K562 (cell line): ENCODE measurements around the gene MAPT. TPM values are rescaled to one million over a fixed set of nuclear protein-coding genes. Genes with fewer than 3 reads are reported as not detected.
"Not testable (repeated sequence)": the region's sequence is repeated elsewhere in the genome, so short reads cannot be mapped to it uniquely, and the experiment has no call there.

Source experiments
- ATAC-seq: fragments of 200-7000 bp; cut with Tn5 transposase; 3 replicates; pipeline ENCODE4 v1.9.1; 2020; ENCODE audit warnings: moderate library complexity
- BruUV-seq: library from RNA; stranded (reverse); fragments of 400-500 nt; replicated peaks from 2 replicates; lab custom pipeline; 2021; lab: Mats Ljungman, UMichigan
- CTCF ChIA-PET: fragments of 300-600 bp; formaldehyde crosslinking; extraction: SDS; loops from one replicate; lab custom pipeline; 2021; ENCODE audit warnings: low intra/inter-chr PET ratio; lab: Yijun Ruan, JAX
- POLR2A ChIA-PET: fragments of 300-600, 350-650 bp; sonication (Branson Sonifier 250); formaldehyde crosslinking; extraction: SDS; loops from one replicate; lab custom pipeline; 2021; ENCODE audit warnings: antibody characterized with exemption, inconsistent platforms; lab: Yijun Ruan, JAX
- DNase-seq, 4 experiments: peaks; one replicate each; pipeline versions ENCODE4 v3.0.0 to v3.0.0-alpha.2; 2011 to 2018; ENCODE audit warnings: low spot score in 3 of 4, mixed read lengths in 3 of 4; ENCODE audit errors: extremely low read depth in 1 of 4
- FAIRE-seq: peaks from 2 replicates; lab custom pipeline; 2011; peaks lifted over from hg19 to GRCh38; lab: Jason Lieb, UNC
- H2AFZ ChIP-seq: 2 replicates; pipeline ENCODE4 v1.6.0; 2011; ENCODE audit warnings: low read depth, low read length, control low read depth, inconsistent platforms
- H3K27ac ChIP-seq: fragments of 200-600 bp; 3 replicates; pipeline ENCODE4 v1.8.0; 2011; ENCODE audit warnings: low read depth, mild to moderate bottlenecking, control low read depth, inconsistent platforms, low read length, moderate library complexity, mixed read lengths; ENCODE audit errors: extremely low read depth
- H3K27me3 ChIP-seq, 2 experiments: fragments of 300-600 bp in 1 of 2; 2 replicates in 1 of 2; 3 replicates in 1 of 2; pipeline versions ENCODE4 v1.6.0 to v1.8.0; 2011; ENCODE audit warnings: inconsistent platforms in 2 of 2, low read length in 2 of 2, mild to moderate bottlenecking in 1 of 2, mixed read lengths in 1 of 2, moderate library complexity in 1 of 2; ENCODE audit not compliant: control insufficient read depth in 2 of 2, insufficient read depth in 2 of 2
- H3K36me3 ChIP-seq: fragments of 300-600 bp; 3 replicates; pipeline ENCODE4 v1.8.0; 2011; ENCODE audit warnings: mild to moderate bottlenecking, low read length, inconsistent platforms; ENCODE audit not compliant: control insufficient read depth, insufficient read depth
- H3K4me1 ChIP-seq, 2 experiments: fragments of 200-600 bp in 1 of 2; replicated peaks in 1 of 2; 2 replicates in 1 of 2; 3 replicates in 1 of 2; pipeline versions ENCODE4 v1.5.1 to v1.8.0; 2011; ENCODE audit warnings: inconsistent platforms in 2 of 2, low read length in 2 of 2, mild to moderate bottlenecking in 1 of 2, mixed read lengths in 1 of 2, moderate library complexity in 1 of 2; ENCODE audit not compliant: control insufficient read depth in 2 of 2, insufficient read depth in 2 of 2
- H3K4me2 ChIP-seq: 2 replicates; pipeline ENCODE4 v1.6.1; 2011; ENCODE audit warnings: low read length, control low read depth, inconsistent platforms, mixed read lengths; ENCODE audit not compliant: insufficient read depth
- H3K4me3 ChIP-seq: fragments of 200-600 bp; sonication (generic), shearing (Covaris generic); 2 replicates; pipeline ENCODE4 v1.5.1; 2016; ENCODE audit warnings: control low read depth, inconsistent platforms
- H3K79me2 ChIP-seq: fragments of 200-600 bp; 3 replicates; pipeline ENCODE4 v1.8.0; 2011; ENCODE audit warnings: low read length, inconsistent platforms; ENCODE audit not compliant: control insufficient read depth, insufficient read depth
- H3K9ac ChIP-seq, 2 experiments: 2 replicates each; pipeline versions ENCODE4 v1.6.0 to v1.6.1; 2011; ENCODE audit warnings: low read depth in 2 of 2, low read length in 2 of 2, control low read depth in 1 of 2, inconsistent platforms in 1 of 2, mild to moderate bottlenecking in 1 of 2, mixed read lengths in 1 of 2; ENCODE audit not compliant: insufficient read depth in 1 of 2
- H3K9me1 ChIP-seq: one replicate; pipeline ENCODE4 v1.6.0; 2011; ENCODE audit warnings: inconsistent platforms, mild to moderate bottlenecking, low read length, moderate library complexity; ENCODE audit not compliant: control insufficient read depth, insufficient read depth
- H3K9me3 ChIP-seq: replicated peaks from 2 replicates; pipeline ENCODE4 v1.5.1; 2011; ENCODE audit warnings: low read depth, low read length, inconsistent platforms; ENCODE audit not compliant: control insufficient read depth, insufficient read depth
- H4K20me1 ChIP-seq: replicated peaks from 2 replicates; pipeline ENCODE4 v1.6.1; 2011; ENCODE audit warnings: low read length, inconsistent platforms, mixed read lengths; ENCODE audit not compliant: control insufficient read depth, insufficient read depth
- BRD9 ChIP-seq: fragments of 450-650 bp; IDR thresholded peaks from 2 replicates; pipeline ENCODE4 v1.6.1; 2018; ENCODE audit warnings: low read depth; ENCODE audit not compliant: partially characterized antibody
- CHCHD3 ChIP-seq: fragments of 250-450 bp; sonication (Bioruptor Pico); IDR thresholded peaks from 2 replicates; pipeline ENCODE4 v2.1.2; 2022; ENCODE audit warnings: mild to moderate bottlenecking
- EP300 ChIP-seq: IDR thresholded peaks from 2 replicates; pipeline ENCODE4 v1.6.1; 2012; ENCODE audit warnings: low read length, improper control_type of control experiment
- MYC ChIP-seq, 2 experiments: fragments of 250-450 bp in 1 of 2; sonication (Bioruptor Pico) in 1 of 2; IDR thresholded peaks; 2 replicates each; pipeline versions ENCODE4 v1.5.1 to v1.6.1; 2012 to 2021; ENCODE audit warnings: low read depth in 2 of 2, borderline replicate concordance in 1 of 2, improper control_type of control experiment in 1 of 2, low read length in 1 of 2, mild to moderate bottlenecking in 1 of 2, moderate library complexity in 1 of 2
- MYNN ChIP-seq, 2 experiments: sonication (generic); formaldehyde crosslinking in 1 of 2; IDR thresholded peaks; 2 replicates each; pipeline versions ENCODE4 v1.5.0 to v1.6.1; 2016 to 2020; ENCODE audit warnings: antibody characterized with exemption in 1 of 2, missing genetic modification reagents in 1 of 2
- NFE2 ChIP-seq: IDR thresholded peaks from 2 replicates; pipeline ENCODE4 v1.6.1; 2014; ENCODE audit warnings: antibody characterized with exemption, low read depth
- PATZ1 ChIP-seq: fragments of 250-450 bp; sonication (Bioruptor Pico); IDR thresholded peaks from 2 replicates; pipeline ENCODE4 v1.5.0; 2020; ENCODE audit warnings: mild to moderate bottlenecking, borderline replicate concordance
- POLR2A ChIP-seq: fragments of 450-650 bp; conservative IDR thresholded peaks from 2 replicates; pipeline ENCODE4 v1.6.1; 2016
- ZNF174 ChIP-seq: fragments of 250-450 bp; sonication (Bioruptor Pico); IDR thresholded peaks from 2 replicates; pipeline ENCODE4 v1.4.0; 2020; ENCODE audit warnings: mild to moderate bottlenecking
- ZNF551 ChIP-seq: fragments of 250-450 bp; sonication (Bioruptor Pico); IDR thresholded peaks from 2 replicates; pipeline ENCODE4 v1.5.0; 2021; ENCODE audit warnings: mild to moderate bottlenecking, moderate library complexity
- WGBS: fragments of 100-300 bp; shearing (Covaris generic); methylation state at CpG from one replicate; pipeline ENCODE4 v1.1.6; 2016; ENCODE audit warnings: low coverage, mixed read lengths; ENCODE audit not compliant: insufficient coverage; ENCODE audit errors: missing lambda C conversion rate; 5-methylcytosine and 5-hydroxymethylcytosine counted together
- in situ Hi-C: fragments of 300-500 bp; cut with MboI; formaldehyde crosslinking; loops from 4 replicates; pipeline ENCODE4 v1.15.0; 2018; ENCODE audit warnings: inconsistent platforms, mixed read lengths
- intact Hi-C: fragments of 100-400 bp; cut with micrococcal nuclease; formaldehyde crosslinking; loops from 2 replicates; pipeline ENCODE4 v1.14.2; 2022
- polyA plus RNA-seq, 8 experiments: library from polyadenylated mRNA; depleted of rRNA in 4 of 8; stranded (reverse) in 5 of 8; unstranded in 3 of 8; fragments of >200 nt; fragmentation: Nextera tagmentation in 2 of 8; fragmentation: Illumina TruSeq in 1 of 8; extraction: Ambion mirVana in 2 of 8; extraction: Trizol in 1 of 8; gene quantifications; 2 replicates each; pipeline versions ENCODE4 v1.2.1 to v1.2.3, GENCODE V29; 2011 to 2014; ENCODE audit warnings: inconsistent platforms in 1 of 8, missing spikeins in 1 of 8
- total RNA-seq, 7 experiments: library from RNA; depleted of rRNA in 6 of 7; stranded (reverse); fragments of >200 nt in 6 of 7; fragmentation: Illumina TruSeq in 2 of 7; extraction: Trizol in 2 of 7; gene quantifications; 2 replicates each; pipeline versions ENCODE4 v1.2.1 to v1.2.3, GENCODE V29; 2011 to 2021; ENCODE audit warnings: low replicate concordance in 1 of 7

Gene MAPT
- total and polyA plus RNA-seq, 9 of the 15 experiments (the other 6 are each of a cell fraction or from before 2014, with no cell fraction given) = 0.04 to 1.1 (median 0.36) TPM

DNA sequence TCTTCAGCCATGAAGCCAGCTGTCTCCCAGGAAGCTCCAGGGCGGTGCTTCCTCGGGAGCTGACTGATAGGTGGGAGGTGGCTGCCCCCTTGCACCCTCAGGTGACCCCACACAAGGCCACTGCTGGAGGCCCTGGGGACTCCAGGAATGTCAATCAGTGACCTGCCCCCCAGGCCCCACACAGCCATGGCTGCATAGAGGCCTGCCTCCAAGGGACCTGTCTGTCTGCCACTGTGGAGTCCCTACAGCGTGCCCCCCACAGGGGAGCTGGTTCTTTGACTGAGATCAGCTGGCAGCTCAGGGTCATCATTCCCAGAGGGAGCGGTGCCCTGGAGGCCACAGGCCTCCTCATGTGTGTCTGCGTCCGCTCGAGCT is 118.8 kb downstream of the MAPT start (continued):
- no peak for TF ChIP-seq ZNF174
- no peak for TF ChIP-seq MYNN (IDR thresholded peaks at IDR 0.05)
- TF ChIP-seq MYNN (CRISPR knock-in tag; IDR thresholded peaks at IDR 0.05) = no peak
- no peak for TF ChIP-seq ZNF551 (CRISPR knock-in tag)
- no peak for TF ChIP-seq MYC (IDR thresholded peaks at IDR 0.05; ENCODE audit: low read depth, low read length)
- no peak for TF ChIP-seq MYC (CRISPR knock-in tag; IDR thresholded peaks at IDR 0.05; ENCODE audit: borderline replicate concordance, low read depth)
- TF ChIP-seq BRD9 = no peak

DNA sequence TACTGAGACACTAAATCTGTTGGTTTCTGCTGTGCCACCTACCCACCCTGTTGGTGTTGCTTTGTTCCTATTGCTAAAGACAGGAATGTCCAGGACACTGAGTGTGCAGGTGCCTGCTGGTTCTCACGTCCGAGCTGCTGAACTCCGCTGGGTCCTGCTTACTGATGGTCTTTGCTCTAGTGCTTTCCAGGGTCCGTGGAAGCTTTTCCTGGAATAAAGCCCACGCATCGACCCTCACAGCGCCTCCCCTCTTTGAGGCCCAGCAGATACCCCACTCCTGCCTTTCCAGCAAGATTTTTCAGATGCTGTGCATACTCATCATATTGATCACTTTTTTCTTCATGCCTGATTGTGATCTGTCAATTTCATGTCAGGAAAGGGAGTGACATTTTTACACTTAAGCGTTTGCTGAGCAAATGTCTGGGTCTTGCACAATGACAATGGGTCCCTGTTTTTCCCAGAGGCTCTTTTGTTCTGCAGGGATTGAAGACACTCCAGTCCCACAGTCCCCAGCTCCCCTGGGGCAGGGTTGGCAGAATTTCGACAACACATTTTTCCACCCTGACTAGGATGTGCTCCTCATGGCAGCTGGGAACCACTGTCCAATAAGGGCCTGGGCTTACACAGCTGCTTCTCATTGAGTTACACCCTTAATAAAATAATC is 119.3 kb downstream of the MAPT start:
- Histone ChIP-seq H3K27me3 (peaks cover 3 to 34% of the 10 kb centered on the region in 2 experiments; a peak in 3 of 5 replicates), H3K9ac (0 out of 4 replicates have a peak overlapping the region, but pooled peaks of 1 of the 2 experiments have one; percentile 21), H3K4me3 (no peak overlapping the region), H3K9me3 (no peaks in the 10 kb centered on the region), H4K20me1 (peaks cover 3% of the 10 kb centered on the region; the same call in 1 of the 2 replicates), H3K4me1 (peaks cover 0 to 27% of the 10 kb centered on the region in 2 experiments; a peak in 4 of 5 replicates), H3K79me2 (no peaks in the 10 kb centered on the region), H2AFZ (no peak overlapping the region), H3K27ac (no peak overlapping the region), H3K36me3 (no peaks in the 10 kb centered on the region), H3K9me1 (no peaks in the 10 kb centered on the region), H3K4me2 (no peak overlapping the region)
- intact Hi-C loops = no loop called here
- no peak for FAIRE-seq
- DNase-seq = no peak
- ChIA-PET CTCF (no interaction called here), POLR2A (interaction anchor here (0.9 to 1.3 kb wide), 3 partner anchors 17 to 117 kb away, joined by 4 to 5 read pairs (median 5); no protein-coding TSS in a partner anchor)
- no peak for ATAC-seq
- WGBS = 27% methylated on average over 9 of the region's 9 CpGs
- TF ChIP-seq PATZ1 (CRISPR knock-in tag) (no peak), EP300 (no peak), CHCHD3 (CRISPR knock-in tag) (no peak), POLR2A (no peak), NFE2 (no peak)
- in situ Hi-C loops = no loop called here
- no TSS peak for BruUV-seq

- H3K9me1 ChIP-seq, H2AFZ ChIP-seq, H3K4me1 ChIP-seq, intact Hi-C loops, H3K79me2 ChIP-seq, H3K9ac ChIP-seq, H3K4me3 ChIP-seq, in situ Hi-C loops, H3K4me2 ChIP-seq, CTCF ChIA-PET, BruUV-seq, H3K9me3 ChIP-seq, H3K27me3 ChIP-seq, FAIRE-seq, H4K20me1 ChIP-seq, ATAC-seq, H3K27ac ChIP-seq, DNase-seq, H3K36me3 ChIP-seq: not testable (repeated sequence)
- 66% methylated on average over 8 of the region's 8 CpGs for WGBS
- POLR2A ChIA-PET = interaction anchor here (1.3 kb wide), 1 partner anchor 12 kb away, joined by 3 read pairs; no protein-coding TSS in a partner anchor
Measured at GRCh38 chr17:46019408-46019925, 125.1 kb downstream of the MAPT start.
